T-helper 2 cell treated with Interferon-gamma antibody and Interleukin-4, amounts not matched to agents 5 μg/mL and 100 μg/mL, for 36 hours (primary cell): ENCODE results near the gene CCDC92.
"Not testable (repeated sequence)": the region's sequence is repeated elsewhere in the genome, so short reads cannot be mapped to it uniquely, and the experiment has no call there.

Experiments
- DNase-seq: peaks from one replicate; pipeline ENCODE4 v3.0.0; 2021; ENCODE audit warnings: low spot score
- H3K27ac Mint-ChIP-seq: one replicate; pipeline ENCODE4 v1.8.0; 2021; ENCODE audit warnings: mild to moderate bottlenecking, mixed read lengths
- H3K27me3 Mint-ChIP-seq: one replicate; pipeline ENCODE4 v1.8.0; 2021; ENCODE audit warnings: low read depth, mixed read lengths
- H3K36me3 Mint-ChIP-seq: one replicate; pipeline ENCODE4 v1.8.0; 2021; ENCODE audit warnings: low read depth, mixed read lengths
- H3K4me1 Mint-ChIP-seq: one replicate; pipeline ENCODE4 v1.8.0; 2021; ENCODE audit warnings: low read depth, mixed read lengths
- H3K4me3 Mint-ChIP-seq: one replicate; pipeline ENCODE4 v1.8.0; 2022; ENCODE audit warnings: mild to moderate bottlenecking, moderate library complexity, mixed read lengths
- H3K9me3 Mint-ChIP-seq: one replicate; pipeline ENCODE4 v1.8.0; 2021; ENCODE audit warnings: mixed read lengths

Gene CCDC92

DNA sequence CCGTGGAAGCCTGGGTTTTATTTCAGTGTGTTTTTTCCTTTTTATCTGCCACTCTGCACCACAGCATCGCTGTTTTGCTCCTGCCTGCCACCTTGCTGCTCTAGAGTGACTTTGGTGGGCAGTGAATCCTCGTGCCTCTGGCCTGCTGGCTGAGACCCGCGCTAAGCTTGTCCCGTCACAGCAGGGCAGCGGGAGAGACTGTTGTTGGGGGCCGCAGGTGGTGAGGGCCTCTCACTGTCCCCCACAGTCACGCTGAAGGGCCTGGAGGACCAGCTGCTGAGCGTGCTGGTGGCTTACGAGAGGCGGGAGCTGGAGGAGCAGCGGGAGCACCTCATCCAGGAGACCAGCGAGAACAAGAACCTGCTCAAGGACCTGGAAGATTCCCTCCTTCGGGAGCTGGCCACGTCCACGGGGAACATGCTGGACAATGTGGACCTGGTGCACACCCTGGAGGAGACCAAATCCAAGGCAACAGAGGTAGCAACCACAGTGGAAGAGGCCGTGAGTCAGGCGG, 55.2 kb downstream of the CCDC92 start:
- no peak for DNase-seq
- Mint-ChIP-seq H3K4me3 (no peak overlapping the region), H3K27me3 (peaks cover 10% of the 10 kb centered on the region), H3K27ac (no peak overlapping the region), H3K9me3 (no peaks in the 10 kb centered on the region), H3K36me3 (no peaks in the 10 kb centered on the region), H3K4me1 (peaks cover 3% of the 10 kb centered on the region)

GRCh38 chr12:123916729-123917128, 55.9 kb downstream of the CCDC92 start:
- no peaks in the 10 kb centered on the region for H3K36me3 Mint-ChIP-seq
- no peak overlapping the region for H3K27ac Mint-ChIP-seq
- no peaks in the 10 kb centered on the region for H3K9me3 Mint-ChIP-seq
- DNase-seq, result peak; percentile 38
- H3K4me1 Mint-ChIP-seq, result peaks cover 3% of the 10 kb centered on the region
- no peak overlapping the region for H3K4me3 Mint-ChIP-seq
- peaks cover 10% of the 10 kb centered on the region for H3K27me3 Mint-ChIP-seq

- Mint-ChIP-seq H3K27me3 (no peaks in the 10 kb centered on the region), H3K4me1 (no peaks in the 10 kb centered on the region), H3K9me3 (no peaks in the 10 kb centered on the region), H3K4me3 (no peak overlapping the region), H3K27ac (no peak overlapping the region), H3K36me3 (no peaks in the 10 kb centered on the region)
- no peak for DNase-seq
Measured at GRCh38 chr12:123914726-123915333, 57.8 kb downstream of the CCDC92 start.

- DNase-seq, result no peak
- H3K27ac Mint-ChIP-seq, result peak overlapping the region; percentile 27
- H3K27me3 Mint-ChIP-seq, result no peaks in the 10 kb centered on the region
Measured at GRCh38 chr12:123912415-123913380, 59.9 kb downstream of the CCDC92 start.

GRCh38 chr12:123911672-123912409, 60.8 kb downstream of the CCDC92 start:
- DNase-seq, H3K4me3 Mint-ChIP-seq, H3K36me3 Mint-ChIP-seq, H3K9me3 Mint-ChIP-seq, H3K4me1 Mint-ChIP-seq, H3K27ac Mint-ChIP-seq, H3K27me3 Mint-ChIP-seq: not testable (repeated sequence)

More at GRCh38 chr12:123912415-123913380, 59.9 kb downstream of the CCDC92 start:
- Mint-ChIP-seq H3K36me3 (no peaks in the 10 kb centered on the region), H3K9me3 (no peaks in the 10 kb centered on the region), H3K4me3 (no peak overlapping the region), H3K4me1 (no peaks in the 10 kb centered on the region)

DNA sequence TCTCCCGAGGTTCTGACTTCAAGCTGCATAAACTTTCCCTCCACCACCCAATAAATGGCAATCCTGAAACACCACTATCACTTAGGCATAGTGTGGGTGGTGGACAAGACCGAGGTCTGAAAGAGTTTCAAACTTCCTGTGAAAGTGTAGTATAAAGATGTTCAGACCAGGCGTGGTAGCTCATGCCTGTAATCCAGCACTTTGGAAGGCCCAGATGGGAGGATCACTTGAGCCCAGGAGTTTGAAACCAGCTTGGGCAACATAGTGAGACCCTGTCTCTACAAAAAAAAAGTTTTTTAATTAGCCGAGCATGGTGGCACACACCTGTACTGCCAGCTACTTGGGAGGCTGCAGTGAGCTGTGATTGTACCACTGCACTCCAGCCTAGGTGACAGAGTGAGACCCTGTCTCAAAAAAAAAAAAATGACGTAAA, 61.9 kb downstream of the CCDC92 start:
- Mint-ChIP-seq H3K9me3 (no peaks in the 10 kb centered on the region), H3K27ac (peak overlapping the region; percentile 64), H3K4me1 (no peaks in the 10 kb centered on the region), H3K4me3 (no peak overlapping the region), H3K36me3 (no peaks in the 10 kb centered on the region), H3K27me3 (no peaks in the 10 kb centered on the region)
- no peak for DNase-seq

DNA sequence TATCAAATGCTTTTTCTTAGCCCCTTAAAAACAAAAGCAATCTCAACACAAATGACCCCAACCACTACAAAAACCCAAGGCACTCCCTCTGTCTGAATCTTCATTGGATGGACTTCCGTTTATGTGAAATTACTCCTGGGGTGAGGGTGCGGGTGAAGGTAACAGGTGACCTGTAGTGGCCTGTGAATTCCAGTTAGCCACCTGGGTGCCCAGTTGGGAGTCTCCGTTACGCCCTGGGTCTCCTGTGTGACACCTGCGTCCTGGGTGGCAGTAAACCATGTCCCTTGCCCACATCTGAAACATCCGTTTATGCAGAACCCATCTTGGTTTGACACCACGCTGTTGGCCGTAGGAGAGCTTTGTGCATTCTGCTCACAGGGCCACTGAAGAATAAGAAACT, 62.6 kb downstream of the CCDC92 start:
- DNase-seq, result no peak
- Mint-ChIP-seq H3K36me3 (no peaks in the 10 kb centered on the region), H3K4me3 (no peak overlapping the region), H3K4me1 (peaks cover 5% of the 10 kb centered on the region), H3K27ac (no peak overlapping the region), H3K27me3 (peaks cover 2% of the 10 kb centered on the region), H3K9me3 (no peaks in the 10 kb centered on the region)

GRCh38 chr12:123908884-123909725, 63.5 kb downstream of the CCDC92 start:
- Mint-ChIP-seq H3K4me3 (no peak overlapping the region), H3K4me1 (peaks cover 5% of the 10 kb centered on the region), H3K27ac (no peak overlapping the region), H3K36me3 (no peaks in the 10 kb centered on the region), H3K9me3 (no peaks in the 10 kb centered on the region), H3K27me3 (peaks cover 3% of the 10 kb centered on the region)
- DNase-seq, result no peak

DNA sequence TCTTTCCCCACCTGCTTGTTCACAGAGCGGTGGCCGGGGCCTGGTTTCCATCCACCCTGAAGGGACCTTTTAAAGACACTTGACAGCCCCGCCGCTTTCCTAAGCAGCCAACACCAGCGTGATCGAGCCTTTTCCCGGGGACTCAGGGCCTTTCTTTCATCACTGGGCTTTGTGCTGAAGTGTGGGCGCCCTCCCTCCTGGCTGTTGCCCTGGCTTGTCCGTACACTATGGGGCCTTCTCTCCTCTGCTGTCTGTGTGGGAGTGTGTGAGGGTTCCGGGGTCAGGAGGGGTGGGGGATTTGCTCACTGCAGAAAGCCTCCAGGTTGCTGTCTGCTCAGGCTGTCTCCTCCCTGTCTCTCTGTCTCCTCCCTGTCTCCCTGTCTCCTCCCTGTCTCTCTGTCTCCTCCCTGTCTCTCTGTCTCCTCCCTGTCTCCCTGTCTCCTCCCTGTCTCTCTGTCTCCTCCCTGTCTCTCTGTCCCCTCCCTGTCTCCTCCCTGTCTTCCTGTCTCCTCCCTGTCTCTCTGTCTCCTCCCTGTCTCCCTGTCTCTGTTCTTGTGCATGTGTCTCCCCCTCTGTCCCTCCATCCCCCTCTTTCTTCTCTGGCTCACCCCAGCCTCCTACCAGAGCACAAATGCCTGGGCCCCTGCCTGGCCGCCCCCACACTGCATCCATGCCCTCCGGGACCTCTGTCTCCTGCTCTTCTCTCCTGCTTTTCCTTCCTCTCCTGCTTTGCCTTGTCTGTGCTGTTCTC, 64.7 kb downstream of the CCDC92 start:
- H3K27ac Mint-ChIP-seq, result no peak overlapping the region
- DNase-seq, result no peak

DNA sequence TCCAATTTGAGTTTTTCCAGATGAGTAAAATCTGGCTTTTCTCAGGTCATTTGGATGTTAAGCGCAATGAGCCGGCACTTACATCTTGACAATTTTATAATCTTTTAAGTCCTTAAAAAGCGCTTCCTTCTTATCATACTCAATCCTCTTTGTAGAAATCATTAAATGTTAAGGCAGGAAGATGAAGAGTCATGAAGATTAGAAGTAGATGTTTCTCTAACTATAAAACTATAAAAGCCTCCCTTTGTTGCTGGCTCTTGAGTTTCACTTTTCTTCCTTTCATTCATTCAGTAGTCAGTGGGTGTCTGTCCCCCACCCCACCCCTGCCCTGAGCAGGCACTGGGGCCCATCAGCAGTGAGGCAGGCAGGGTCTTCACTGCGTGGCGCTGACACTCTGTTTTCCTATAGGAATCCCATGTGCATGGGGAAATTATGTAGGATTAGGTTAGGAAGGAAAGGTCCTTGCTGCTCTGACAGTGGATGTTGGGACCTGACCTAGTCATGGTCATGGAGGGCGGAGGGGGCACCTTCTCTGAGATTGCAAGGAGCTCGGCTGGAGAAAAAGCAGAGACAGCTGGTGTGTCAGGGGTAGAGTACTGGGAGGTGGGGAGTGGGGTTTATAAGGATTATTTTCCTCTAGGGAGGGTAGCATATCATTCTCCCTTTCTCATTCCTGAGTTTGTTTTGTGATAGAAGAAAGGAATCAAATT, 65.8 kb downstream of the CCDC92 start:
- no peak overlapping the region for H3K27ac Mint-ChIP-seq
- H3K27me3 Mint-ChIP-seq, result peaks cover 6% of the 10 kb centered on the region

More for the DNA sequence above, 64.7 kb downstream of the CCDC92 start:
- Mint-ChIP-seq H3K9me3 (no peaks in the 10 kb centered on the region), H3K4me3 (no peak overlapping the region), H3K27me3 (peaks cover 3% of the 10 kb centered on the region), H3K4me1 (peaks cover 5% of the 10 kb centered on the region), H3K36me3 (no peaks in the 10 kb centered on the region)

DNA sequence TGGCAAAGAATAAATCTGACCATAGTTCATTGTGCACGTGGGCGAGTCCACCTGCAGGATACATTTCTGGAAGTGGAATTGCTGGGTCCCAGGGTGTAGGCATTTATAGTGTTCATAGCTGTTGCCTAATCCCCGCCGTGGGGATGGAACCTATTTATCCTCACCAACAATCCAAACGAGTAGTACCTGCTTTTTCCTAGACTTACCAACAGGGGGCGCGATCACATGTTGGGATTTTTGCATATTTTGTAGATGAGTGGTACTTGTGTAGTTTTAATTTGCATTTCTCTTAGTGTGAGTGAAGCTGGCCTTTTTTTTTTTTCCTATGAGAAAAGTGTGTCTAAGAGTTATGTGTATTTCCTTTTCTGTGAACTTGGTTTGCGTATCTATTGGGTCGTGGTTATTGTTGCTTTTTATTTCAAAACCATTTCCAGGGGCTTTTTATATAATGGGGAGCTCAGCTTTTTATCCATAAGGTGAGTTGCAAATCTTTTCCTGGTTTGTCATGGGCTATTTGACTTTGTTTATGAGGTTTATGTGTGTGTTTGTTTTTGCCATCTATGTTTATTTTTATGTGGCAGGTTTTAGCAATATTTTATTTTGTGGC, 67.2 kb downstream of the CCDC92 start:
- no peaks in the 10 kb centered on the region for H3K9me3 Mint-ChIP-seq
- DNase-seq, result peak; percentile 53
- H3K27me3 Mint-ChIP-seq, result peaks cover 6% of the 10 kb centered on the region
- H3K4me3 Mint-ChIP-seq, result no peak overlapping the region
- no peaks in the 10 kb centered on the region for H3K36me3 Mint-ChIP-seq
- H3K4me1 Mint-ChIP-seq, result peaks cover 7% of the 10 kb centered on the region
- no peak overlapping the region for H3K27ac Mint-ChIP-seq

More for the DNA sequence above, 65.8 kb downstream of the CCDC92 start:
- no peaks in the 10 kb centered on the region for H3K9me3 Mint-ChIP-seq
- H3K36me3 Mint-ChIP-seq, result no peaks in the 10 kb centered on the region
- H3K4me1 Mint-ChIP-seq, result peaks cover 5% of the 10 kb centered on the region
- no peak overlapping the region for H3K4me3 Mint-ChIP-seq
- no peak for DNase-seq
